NCI-H446 (cell line): ENCODE results near the gene PRR12.
A peak's percentile ranks its signal among the peaks of the same experiment; 100 is the strongest.
"Not testable (repeated sequence)": the region's sequence is repeated elsewhere in the genome, so short reads cannot be mapped to it uniquely, and the experiment has no call there.

Experiments
- DNase-seq, 2 experiments: peaks; one replicate each; lab custom pipeline; 2025; lab: John Stamatoyannopoulos, UW

The PRR12 gene

DNA sequence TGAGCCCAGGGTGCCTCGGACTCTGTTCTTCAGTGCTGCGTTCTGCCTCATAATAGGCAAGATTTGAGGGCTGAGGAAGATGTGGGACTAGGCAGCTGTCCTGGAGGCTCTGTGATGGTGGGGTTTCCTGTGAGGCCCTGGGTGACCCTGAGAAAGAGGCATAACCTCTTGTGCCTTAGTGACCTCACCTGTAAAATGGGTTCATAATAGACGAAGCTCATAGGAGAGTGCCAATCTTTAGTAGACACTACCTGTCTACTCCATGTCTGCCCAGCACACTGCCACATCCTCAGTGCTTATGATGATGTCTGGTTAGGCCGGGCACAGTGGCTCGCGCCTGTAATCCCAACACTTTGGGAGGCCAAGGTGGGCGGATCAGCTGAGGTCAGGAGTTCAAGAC, 25.6 kb downstream of the PRR12 start:
- no peak for DNase-seq

DNA sequence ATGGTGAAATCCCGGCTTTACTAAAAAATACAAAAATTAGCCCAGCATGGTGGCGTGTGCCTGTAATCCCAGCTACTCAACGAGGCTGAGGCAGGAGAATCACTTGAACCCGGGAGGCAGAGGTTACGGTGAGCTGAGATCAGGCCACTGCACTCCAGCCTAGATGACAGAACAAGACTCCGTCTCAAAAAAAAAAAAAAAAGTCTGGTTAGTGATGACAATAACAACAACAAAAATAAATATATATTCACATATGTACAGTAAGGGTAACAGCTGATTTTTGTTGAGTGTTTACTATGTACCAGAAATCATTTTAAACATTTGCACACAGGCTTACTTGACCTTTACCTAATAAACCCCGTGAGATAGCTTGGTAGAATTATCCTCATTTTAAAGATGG, 26.0 kb downstream of the PRR12 start:
- no peak for DNase-seq

DNA sequence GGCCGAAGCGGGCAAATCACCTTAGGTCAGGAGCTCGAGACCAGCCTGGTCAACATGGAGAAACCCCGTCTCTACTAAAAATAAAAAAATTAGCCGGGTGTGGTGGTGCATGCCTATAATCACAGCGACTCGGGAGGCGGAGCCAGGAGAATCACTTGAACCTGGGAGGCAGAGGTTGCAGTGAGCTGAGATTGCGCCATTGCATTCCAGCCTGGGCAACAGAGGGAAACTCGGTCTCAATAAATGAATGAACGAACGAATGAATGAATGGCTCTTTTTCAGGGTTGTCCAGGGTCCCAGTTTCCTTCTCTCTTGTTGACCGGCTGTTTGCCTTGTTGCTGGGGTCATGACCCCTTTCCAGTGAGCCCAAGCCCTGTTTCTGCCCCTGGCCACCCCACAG, 26.9 kb downstream of the PRR12 start:
- not testable (repeated sequence) for DNase-seq

DNA sequence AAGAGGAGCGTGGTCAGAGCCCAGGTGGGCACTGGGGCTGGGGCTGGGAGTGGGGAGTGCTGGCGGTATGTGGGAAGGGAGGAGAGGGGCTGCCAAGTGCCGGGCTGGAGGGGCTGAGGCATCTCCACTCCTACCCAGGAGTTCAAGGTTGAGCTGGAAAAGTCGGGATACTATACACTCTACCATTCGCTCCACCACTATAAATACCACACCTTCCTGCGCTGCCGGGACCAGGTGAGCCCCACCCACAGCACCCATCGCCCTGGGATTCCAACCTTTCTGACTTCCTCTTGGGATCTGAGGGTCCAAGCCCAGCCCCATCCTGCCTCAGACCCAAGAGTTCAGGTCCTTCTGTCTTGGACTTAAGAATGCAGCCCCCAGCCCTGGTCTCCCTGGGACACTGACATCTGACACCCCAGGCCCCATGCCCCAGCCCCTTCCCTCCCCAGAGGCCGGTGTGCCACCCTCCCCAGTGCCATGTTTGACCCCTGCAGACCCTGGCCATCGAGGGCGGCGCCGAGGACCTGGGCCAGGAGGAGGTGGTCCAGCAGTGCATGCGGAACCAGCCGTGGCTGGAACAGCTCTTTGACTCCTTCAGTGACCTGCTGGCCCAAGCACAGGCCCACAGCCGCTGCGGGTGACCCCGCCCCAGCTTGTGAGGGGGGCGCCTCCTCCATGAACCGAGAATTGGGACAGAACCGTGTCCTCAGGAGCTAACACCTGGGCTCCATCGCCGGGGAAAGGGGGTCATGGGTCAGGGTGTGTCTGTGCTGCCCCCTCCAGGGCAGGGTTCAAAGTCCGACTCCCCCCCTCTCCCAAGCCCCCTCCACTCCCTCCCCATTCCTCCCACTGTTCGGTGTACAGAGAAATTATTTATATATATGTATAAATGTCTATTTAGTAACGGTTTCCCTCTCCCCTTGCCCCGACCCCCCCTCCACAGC, 34.3 kb downstream of the PRR12 start:
- DNase-seq: no peak

DNA sequence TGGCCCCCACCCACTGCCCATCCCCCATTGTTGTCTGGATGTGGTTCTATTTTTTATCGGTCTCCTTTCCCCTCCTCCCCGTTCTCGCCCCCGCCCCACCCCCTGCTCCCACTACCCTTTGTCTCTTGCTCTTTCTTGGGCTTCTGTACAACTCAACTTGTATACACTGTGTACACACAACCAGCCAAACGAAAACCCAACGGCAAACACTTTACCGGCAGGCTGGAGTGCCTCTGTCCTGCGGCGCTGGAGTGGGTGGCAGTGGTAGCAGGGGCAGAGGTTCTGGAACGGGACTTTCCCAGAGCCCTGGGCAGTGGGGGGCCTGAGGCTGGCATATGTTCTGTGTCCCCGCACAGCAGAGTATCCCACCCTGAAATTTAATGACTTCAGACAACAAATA, 35.2 kb downstream of the PRR12 start:
- no peak for DNase-seq

DNA sequence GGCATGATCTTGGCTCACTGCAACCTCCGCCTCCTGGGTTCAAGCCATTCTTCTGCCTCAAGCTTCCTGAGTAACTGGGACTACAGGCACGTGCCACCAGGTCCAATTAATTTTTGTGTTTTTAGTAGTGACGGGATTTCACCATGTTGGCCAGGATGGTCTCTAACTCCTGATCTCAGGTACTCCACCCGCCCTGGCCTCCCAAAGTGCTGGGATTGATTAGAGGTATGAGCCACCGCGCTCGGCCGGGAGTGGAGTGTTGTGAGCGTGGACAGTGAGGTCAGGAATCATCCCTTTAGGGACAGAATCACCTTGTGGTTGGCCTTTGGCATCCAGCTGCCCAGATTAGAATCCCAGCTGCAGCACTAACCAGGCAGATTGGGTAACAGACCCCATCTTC, 38.7 kb downstream of the PRR12 start:
- DNase-seq: no peak

DNA sequence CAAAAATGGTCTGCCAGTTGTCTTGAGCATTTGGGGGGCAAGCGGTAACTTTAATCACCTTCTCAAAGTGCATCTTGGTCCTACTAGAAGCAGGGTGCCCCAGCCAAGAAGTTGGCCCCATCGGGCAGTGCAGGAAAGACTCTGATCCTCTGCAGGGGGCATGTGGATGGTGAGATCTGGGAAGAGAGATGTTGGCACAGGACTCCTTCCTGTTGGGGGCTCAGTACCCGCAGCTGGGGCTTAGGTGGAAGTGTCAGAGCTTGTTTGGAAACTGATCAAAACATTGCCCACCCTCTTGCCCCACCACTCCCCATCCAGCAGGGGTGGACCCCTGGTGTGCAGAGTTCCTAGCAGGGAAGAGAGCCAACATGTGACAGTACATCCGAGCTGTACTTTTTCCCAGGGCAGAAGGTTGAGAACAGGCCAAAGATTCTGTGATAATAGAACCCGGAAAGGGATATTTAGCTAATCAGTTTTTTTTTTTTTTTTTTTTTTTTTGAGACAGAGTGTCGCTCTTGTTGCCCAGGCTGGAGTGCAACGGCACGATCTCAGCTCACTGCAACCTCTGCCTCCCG, 40.1 kb downstream of the PRR12 start:
- peak in 1 of 2 experiments; percentile 57 for DNase-seq

DNA sequence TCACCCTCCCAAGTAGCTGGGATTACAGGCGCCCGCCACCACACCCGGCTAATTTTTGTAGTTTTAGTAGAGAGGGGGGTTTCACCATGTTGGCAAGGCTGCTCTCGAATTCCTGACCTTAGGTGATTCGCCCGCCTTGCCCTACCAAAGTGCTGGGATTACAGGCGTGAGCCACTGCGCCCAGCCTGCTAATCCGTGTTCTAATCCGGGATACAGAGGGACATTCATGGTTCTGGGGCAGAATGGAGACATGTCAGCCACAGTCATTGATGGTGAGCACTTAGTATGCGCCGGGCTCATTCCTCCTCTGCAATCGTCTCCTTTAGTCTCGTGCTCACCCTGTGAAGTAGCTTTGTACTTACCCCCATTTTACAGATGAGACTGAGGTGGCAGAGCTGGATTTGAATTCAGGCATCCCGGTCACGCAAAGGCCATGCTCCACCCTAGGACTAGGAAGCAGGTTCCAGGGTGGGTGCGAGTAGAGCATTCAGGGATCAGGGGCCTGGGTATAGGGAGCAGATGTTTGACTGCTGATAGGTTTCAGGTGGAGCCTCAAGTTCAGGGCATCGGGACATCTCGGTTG, 40.7 kb downstream of the PRR12 start:
- no peak for DNase-seq

DNA sequence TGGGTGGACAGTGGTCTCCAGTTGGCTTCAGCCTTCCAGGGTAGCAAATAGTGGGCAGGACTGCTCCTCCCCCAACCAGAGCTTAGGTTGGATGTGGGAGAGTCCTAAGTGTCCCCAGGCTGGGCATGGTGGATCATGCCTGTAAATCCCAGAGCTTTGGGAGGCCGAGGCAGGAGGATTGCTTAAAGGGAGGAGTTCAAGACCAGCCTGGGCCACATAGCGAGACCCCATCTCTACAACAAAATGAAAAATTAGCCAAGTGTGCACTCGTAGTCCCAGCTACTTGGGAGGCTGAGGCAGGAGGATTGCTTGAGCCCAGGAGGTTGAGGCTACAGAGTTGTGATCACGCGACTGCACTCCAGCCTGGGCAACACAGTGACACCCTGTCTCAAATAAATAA, 41.6 kb downstream of the PRR12 start:
- no peak for DNase-seq

DNA sequence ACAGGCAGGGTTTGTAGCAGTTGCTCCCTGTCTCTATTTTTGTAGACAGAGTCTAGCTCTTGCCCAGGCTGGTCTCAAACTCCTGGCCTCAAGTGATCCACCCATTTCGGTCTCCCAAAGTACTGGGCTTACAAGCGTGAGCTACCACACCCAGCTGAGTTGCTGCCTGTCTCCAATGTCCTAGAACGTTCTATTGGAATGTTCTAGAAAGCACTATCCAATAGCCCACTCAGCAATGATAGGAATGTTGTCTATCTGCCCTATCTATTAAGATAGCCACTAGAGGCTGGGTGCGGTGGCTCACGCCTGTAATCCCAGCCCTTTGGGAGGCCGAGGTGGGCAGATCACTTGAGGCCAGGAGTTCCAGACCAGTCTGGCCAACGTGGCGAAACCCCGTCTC, 42.3 kb downstream of the PRR12 start:
- not testable (repeated sequence) for DNase-seq

DNA sequence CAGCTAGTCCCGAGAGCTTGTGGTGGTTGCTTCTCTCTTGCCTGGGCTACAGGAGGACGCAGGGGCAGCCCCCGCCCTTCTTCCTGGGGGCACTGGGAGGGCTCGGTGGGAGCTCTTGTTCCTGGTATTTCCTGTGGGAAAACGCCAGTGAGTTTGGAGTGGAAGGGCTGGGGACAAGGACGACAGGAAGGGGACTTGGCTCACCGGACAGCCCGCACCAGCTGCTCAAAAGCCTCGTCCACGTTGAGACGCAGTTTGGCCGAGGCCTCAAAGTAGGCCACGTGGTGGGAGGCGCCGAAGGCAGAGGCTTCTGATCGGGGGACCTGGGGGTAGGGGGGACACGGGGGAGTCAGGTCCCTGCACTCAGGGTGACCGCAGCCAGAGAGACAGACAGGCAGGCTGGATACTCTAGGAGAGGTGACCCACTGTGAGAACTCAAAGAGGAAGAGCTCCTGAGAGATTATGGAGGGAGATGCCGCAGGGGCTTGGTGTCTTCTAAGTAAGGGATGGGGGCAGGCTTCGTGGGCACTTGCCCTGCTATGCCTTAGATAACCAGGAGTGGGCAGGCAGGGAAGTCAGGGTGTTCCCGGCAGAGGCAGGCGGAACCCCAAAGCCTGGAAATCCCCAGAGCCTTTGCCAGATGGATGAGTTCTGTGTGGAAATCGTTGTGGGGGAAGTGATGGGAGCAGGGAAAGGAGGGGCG, 44.7 kb downstream of the PRR12 start:
- DNase-seq: no peak

DNA sequence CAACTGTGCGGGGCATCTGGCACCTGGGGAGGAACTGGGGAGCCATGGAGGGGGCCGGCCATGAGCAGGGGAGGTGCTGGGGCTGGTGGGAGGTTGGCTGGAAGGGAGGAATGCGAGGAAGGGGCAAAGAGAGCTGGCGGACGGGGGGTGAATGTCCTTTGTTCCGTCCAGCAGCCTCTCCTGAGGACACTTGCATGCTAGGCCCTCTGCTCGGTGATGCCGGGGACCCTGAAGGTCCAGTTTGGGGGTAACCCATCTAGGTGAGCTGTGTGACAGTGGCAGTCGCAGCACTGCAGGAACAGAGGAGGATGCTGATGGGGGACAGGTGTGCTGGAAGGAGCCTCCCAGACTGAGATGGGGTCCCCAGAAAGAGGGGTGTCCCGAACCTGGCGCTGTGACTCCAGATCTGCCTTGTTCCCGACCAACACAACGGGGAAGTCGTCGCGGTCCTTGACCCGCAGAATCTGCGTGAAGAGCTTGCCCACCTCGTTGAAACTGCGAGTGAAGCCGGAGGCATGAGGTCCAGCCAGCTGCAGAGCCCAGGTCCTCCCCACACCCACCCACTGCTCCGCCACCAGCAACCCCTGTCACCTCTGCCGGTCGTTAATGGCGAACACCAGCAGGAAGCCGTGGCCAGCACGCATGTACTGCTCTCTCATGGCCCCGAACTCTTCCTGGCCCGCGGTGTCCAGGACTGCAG, 45.4 kb downstream of the PRR12 start:
- DNase-seq: no peak

DNA sequence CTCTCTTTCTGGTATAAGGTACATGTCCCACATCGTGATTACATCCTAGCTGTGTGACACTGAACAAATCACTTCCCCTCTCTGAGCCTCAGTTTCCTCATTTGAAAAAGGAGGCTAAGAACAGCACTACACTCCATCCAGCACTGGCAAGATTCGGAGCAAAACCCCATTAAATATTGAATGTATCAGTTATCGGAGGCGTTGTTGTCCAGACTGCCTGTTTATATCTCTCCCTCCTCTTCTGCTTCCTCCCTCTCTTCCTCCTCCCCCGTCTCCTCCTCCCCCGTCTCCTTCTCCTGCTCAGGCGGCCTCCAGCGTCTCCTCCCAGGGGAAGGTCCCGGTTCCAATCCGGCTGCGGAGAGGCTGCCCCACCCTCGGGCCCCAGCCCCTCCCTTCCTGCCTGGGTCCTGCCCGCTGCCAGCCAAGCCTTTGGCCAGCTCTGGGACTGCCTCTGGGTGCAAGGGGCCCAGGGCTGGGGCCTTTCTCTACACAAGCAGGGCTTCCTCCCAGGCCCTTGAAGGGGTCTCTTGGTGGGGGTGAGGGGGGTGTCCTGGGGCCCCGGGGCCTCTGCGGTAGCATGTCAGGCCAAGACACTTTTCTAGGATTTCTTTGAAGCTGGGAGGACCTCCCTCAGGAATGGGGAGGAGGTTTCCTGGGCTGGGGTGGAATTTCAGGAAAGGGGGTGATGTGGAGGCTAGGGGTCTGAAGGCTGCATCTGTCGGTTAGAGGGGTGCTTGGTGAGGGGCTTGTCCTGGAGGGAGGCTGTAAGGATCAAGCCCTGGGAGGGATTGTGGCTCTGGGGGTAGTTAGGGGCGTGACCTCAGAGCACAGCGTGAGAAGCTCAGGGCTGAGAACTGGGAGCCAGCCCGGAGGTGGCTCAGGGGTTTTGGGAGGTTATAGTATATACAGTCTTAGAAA, 47.1 kb downstream of the PRR12 start:
- DNase-seq: no peak

DNA sequence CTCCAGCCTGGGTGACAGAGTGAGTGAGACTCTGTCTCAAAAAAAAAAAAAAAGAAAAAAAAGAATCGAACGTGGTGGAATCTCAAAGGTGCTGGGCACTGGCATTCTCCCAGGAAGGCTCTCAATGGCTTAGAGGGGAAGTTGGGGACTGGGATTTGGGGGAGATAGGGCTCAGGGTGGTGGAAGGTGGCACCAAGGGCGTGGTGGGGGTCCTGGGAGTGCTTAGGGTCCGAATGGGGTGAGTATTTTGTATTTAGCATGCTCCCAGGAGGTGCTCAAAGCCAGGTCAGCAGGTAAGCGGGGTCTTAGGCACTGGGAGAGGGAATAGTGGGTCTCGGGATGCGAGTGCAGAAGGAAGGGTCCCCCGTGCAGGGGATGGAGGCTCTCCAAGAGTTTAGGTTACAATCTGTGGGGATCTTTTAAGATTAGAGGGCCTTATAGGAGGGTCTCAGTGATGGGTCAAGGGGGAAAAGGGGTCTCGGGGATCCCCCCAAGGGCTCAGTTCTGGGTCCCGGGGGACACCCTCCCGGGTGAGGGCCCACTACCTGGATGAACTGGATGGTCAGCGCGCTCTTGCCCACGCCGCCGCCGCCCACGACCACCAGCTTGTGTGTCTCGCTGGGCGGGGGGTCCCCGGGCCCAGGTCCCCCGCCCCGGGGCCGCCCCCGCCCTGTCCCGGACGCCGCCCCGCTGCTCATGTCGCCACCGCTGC, 48.6 kb downstream of the PRR12 start:
- no peak for DNase-seq

DNA sequence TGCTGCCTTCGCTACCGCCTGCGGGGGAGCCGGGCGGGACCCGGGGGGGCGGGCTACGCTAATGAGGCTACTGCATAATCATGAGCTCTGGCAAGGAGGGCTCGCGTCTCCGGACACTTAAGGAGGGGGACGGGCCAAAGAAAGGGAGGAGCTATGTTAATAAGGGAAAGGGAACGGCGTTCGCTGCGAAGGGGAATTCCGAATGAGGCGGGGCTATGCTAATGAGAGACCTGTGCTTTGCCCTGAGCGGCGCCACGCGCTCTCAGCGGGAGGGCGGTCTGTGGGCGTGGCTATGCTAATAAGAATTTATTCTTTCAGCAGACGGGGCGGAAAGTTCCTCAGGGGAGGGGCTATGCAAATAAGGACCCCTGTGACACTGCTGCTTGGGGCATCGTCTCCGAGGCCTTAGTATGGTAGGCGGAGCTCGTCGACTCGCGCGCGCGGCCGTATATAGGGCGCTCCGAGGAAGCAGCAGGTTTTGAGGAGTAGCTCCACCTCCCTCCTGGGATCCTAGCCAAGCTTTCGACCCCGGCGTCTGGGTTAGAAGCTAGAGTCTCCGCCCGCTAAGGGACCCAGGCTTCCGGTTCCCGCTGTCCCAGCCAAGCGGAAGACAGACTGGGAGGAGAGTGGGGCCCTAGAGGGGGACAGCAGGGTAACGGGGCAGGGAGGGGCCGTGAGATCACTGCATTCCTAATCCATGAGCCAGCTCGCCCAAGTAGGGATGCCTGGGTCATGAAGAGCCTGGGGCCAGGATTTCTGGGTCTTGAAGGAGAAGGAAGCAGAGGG, 49.3 kb downstream of the PRR12 start, which contains the start of gene RRAS:
Gene RRAS, minus strand, starts transcription at position 31 of the 786 bp plus-strand sequence. CDS start 45 bp downstream, outside the sequence.
- DNase-seq: peak; percentile 99 to 100

DNA sequence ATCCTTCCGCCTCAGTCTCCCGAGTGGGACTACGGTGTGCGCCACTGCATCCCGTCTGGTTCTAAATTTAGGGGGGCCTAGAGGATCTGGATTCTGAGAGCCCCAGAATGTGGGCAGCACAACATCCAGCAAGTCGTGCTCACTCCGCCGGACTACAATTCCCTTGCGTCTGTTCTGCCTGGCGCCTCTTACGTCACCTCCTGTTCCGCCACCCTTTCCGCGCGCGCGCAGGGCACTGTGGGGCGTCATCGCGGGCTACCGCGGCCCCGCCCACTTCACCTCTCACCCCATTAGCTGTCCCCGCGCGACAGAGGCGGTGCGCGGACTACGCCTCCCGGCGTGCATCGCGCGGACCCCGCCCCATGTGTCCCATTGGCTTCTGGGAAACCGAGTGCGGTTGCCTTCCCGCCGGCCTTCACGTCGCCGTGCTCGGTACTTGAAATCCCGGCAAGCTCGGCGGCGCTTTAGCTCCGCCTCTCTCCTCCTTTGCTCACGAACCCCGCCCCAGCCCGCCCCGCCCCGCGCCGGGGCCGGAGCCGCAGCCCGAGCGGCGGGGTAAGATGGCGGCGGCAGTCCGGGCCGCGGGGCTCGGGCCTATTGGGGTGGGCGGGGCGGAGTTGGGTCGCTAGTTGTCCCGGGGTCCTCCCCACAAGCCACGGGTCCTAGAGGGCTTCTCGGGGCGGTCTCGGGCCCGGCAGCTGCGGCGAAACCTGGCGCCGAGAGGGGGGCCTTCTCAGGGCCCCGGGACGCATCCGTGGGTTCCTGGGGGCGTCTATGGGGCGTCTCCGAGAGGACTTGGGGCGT, 50.9 kb downstream of the PRR12 start, which contains the start of gene SCAF1:
Gene SCAF1, plus strand, starts transcription at position 522 of the 804 bp plus-strand sequence. CDS start 2,818 bp downstream, outside the sequence.
- peak; percentile 99 to 100 for DNase-seq

DNA sequence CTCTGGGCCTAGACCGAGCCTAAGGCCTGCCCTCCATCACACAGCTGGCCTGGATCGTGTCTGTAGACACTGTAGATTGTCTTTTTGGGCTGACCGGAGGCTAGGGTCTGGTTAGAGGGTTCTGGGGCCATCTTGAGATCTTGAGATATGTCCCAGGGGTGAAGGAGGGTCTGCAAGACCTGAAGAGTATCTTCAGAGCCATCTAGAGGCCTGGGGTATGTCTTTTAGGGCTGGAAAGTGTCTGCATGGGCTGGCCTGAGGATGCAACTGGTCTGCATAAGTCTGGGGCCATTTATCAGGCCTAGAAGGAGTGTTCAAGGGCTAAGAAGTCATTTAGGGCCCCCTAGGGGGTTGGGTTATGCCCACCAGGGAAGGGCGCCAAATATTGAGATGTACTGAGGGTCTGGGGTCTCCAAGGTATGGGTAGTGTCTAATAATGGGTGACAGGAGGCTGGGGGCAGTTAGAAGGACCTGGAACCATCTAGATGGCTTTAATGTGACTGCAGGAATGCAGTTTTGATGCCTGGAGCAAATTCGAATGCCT, 51.6 kb downstream of the PRR12 start:
- no peak for DNase-seq

DNA sequence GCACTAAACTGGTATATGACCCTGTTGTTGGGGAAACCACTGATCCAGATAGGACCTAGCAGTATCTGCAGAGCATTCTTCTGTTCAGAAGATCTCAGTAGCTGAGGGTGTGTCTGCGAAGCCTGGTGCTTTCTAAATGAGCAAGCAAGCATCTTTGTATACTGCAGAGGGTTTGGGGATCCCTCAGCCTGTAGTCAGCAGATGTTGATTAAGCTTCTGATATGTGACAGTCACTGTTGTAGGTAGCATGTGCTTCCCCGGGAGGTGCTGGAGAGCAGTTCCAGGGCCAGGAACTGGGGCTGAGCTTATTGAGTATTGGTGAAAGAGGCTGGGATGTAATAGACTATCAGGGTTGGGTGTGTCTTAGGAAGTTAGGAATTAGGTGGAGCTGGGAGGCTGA, 52.5 kb downstream of the PRR12 start:
- DNase-seq: no peak
